ENCODE results near the gene ARVCF. TPM values are rescaled to one million over a fixed set of nuclear protein-coding genes. Genes with fewer than 3 reads are reported as not detected.

ARVCF gene
- total and polyA plus RNA-seq, 9 of the 15 experiments (the other 6 are each of a cell fraction or from before 2014, with no cell fraction given): 0.03 to 97.4 (median 15.6) TPM

DNA sequence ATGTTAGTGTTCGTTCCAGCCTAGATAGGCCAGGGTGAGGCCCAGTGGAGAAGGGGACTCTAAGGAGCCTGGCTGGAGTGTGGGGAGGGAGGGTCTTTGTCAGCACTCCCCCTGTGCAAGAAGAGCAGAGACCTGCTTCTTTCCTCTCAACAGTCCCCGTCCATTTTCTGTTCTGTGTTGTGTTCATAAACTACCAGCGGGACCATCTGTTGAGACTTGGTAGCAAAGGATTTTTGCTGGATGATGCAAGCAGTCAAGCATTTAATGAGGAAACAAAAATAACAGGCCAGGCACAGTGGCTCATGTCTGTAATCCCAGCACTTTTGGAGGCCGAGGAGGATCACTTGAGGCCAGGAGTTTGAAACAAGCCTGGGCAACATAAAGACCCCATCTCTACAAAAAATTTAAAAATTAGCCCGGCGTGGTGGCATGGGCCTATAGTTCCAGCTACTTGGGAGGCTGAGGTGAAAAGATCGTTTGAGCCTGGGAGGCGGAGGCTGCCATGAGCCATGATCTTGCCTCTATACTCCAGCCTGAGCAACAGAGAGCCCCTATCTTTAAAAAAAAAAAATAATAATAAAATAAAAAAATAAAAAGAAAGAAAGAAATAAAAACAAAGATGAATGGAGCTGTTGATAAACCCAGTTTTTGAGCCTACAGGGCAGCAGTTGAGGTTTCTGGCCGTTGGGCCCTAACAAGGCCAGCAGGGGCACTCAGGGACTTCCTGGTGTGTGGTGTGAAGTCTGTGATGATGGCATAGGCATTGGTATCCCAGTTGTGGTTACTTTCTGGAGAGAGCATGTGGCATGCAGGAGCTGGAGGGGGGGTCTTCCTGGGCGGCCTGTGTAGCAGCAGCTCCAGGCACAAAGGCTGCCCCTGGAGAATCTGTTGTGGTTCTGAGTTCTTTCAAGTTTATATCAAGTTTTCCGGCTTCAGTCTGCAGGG, 73.3 kb downstream of the ARVCF start (continued):
- TF ChIP-seq MTF1 (CRISPR knock-in tag; IDR thresholded peaks at IDR 0.05; ENCODE audit: borderline replicate concordance): peak; percentile 85; the same call in 1 of the 2 replicates
- no peak for TF ChIP-seq ZNF174 (CRISPR knock-in tag; IDR thresholded peaks at IDR 0.05)
- TF ChIP-seq, protein P1, sequence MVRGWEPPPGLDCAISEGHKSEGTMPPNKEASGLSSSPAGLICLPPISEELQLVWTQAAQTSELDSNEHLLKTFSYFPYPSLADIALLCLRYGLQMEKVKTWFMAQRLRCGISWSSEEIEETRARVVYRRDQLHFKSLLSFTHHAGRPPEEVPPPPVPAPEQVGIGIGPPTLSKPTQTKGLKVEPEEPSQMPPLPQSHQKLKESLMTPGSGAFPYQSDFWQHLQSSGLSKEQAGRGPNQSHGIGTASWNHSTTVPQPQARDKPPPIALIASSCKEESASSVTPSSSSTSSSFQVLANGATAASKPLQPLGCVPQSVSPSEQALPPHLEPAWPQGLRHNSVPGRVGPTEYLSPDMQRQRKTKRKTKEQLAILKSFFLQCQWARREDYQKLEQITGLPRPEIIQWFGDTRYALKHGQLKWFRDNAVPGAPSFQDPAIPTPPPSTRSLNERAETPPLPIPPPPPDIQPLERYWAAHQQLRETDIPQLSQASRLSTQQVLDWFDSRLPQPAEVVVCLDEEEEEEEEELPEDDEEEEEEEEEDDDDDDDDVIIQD (CRISPR knock-in tag; IDR thresholded peaks at IDR 0.05): peak; percentile 80; the same call in 1 of the 2 replicates
- no peak for TF ChIP-seq CBFA2T3 (IDR thresholded peaks at IDR 0.05)
- TF ChIP-seq CXXC5 (CRISPR knock-in tag; IDR thresholded peaks at IDR 0.05): peak; percentile 85
- no peak for TF ChIP-seq ADNP (tag; IDR thresholded peaks at IDR 0.05)
- TF ChIP-seq DMBX1 (CRISPR knock-in tag; IDR thresholded peaks at IDR 0.05; ENCODE audit: borderline replicate concordance): peak; percentile 96
- TF ChIP-seq CREM (IDR thresholded peaks at IDR 0.05; ENCODE audit: low read depth): no peak
- TF ChIP-seq ZBTB1 (CRISPR knock-in tag; IDR thresholded peaks at IDR 0.05; ENCODE audit: borderline replicate concordance, low read depth): no peak
- TF ChIP-seq, protein P2, sequence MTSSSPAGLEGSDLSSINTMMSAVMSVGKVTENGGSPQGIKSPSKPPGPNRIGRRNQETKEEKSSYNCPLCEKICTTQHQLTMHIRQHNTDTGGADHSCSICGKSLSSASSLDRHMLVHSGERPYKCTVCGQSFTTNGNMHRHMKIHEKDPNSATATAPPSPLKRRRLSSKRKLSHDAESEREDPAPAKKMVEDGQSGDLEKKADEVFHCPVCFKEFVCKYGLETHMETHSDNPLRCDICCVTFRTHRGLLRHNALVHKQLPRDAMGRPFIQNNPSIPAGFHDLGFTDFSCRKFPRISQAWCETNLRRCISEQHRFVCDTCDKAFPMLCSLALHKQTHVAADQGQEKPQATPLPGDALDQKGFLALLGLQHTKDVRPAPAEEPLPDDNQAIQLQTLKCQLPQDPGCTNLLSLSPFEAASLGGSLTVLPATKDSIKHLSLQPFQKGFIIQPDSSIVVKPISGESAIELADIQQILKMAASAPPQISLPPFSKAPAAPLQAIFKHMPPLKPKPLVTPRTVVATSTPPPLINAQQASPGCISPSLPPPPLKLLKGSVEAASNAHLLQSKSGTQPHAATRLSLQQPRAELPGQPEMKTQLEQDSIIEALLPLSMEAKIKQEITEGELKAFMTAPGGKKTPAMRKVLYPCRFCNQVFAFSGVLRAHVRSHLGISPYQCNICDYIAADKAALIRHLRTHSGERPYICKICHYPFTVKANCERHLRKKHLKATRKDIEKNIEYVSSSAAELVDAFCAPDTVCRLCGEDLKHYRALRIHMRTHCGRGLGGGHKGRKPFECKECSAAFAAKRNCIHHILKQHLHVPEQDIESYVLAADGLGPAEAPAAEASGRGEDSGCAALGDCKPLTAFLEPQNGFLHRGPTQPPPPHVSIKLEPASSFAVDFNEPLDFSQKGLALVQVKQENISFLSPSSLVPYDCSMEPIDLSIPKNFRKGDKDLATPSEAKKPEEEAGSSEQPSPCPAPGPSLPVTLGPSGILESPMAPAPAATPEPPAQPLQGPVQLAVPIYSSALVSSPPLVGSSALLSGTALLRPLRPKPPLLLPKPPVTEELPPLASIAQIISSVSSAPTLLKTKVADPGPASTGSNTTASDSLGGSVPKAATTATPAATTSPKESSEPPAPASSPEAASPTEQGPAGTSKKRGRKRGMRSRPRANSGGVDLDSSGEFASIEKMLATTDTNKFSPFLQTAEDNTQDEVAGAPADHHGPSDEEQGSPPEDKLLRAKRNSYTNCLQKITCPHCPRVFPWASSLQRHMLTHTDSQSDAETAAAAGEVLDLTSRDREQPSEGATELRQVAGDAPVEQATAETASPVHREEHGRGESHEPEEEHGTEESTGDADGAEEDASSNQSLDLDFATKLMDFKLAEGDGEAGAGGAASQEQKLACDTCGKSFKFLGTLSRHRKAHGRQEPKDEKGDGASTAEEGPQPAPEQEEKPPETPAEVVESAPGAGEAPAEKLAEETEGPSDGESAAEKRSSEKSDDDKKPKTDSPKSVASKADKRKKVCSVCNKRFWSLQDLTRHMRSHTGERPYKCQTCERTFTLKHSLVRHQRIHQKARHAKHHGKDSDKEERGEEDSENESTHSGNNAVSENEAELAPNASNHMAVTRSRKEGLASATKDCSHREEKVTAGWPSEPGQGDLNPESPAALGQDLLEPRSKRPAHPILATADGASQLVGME (CRISPR knock-in tag; IDR thresholded peaks at IDR 0.05): peak; percentile 79; the same call in 1 of the 2 replicates
- no peak for TF ChIP-seq HNRNPK (IDR thresholded peaks at IDR 0.05; ENCODE audit: low read depth, low read length, poor library complexity, severe bottlenecking)
- TF ChIP-seq, protein P3, sequence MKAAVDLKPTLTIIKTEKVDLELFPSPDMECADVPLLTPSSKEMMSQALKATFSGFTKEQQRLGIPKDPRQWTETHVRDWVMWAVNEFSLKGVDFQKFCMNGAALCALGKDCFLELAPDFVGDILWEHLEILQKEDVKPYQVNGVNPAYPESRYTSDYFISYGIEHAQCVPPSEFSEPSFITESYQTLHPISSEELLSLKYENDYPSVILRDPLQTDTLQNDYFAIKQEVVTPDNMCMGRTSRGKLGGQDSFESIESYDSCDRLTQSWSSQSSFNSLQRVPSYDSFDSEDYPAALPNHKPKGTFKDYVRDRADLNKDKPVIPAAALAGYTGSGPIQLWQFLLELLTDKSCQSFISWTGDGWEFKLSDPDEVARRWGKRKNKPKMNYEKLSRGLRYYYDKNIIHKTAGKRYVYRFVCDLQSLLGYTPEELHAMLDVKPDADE (conservative IDR thresholded peaks at IDR 0.05; ENCODE audit: control insufficient read depth, low read depth, low read length): no peak
- no peak for TF ChIP-seq KDM1A (IDR thresholded peaks at IDR 0.05)
- no peak for TF ChIP-seq XRCC3 (IDR thresholded peaks at IDR 0.05)

All from K562 (cell line).